Mucosa of descending colon (tissue), 3 donors: Measurements from ENCODE around the gene RTF2. TPM values are rescaled to one million over a fixed set of nuclear protein-coding genes. Genes with fewer than 3 reads are reported as not detected.

Source experiments
- ATAC-seq: fragments of 200-7000 bp; cut with Tn5 transposase; one replicate; pipeline ENCODE4 v1.9.1; 2020; ENCODE audit warnings: mild to moderate bottlenecking, moderate library complexity
- DNase-seq, 3 donors: peaks; one replicate each; pipeline ENCODE4 v3.0.0-alpha.2; 2020
- H3K36me3 ChIP-seq: fragments of 200-600 bp; one replicate; pipeline ENCODE4 v1.8.0; 2021; ENCODE audit warnings: low read depth, mild to moderate bottlenecking
- H3K4me1 ChIP-seq: fragments of 200-600 bp; one replicate; pipeline ENCODE4 v1.8.0; 2021; ENCODE audit warnings: low read depth, mild to moderate bottlenecking
- H3K4me3 ChIP-seq: fragments of 200-600 bp; one replicate; pipeline ENCODE4 v1.8.0; 2021; ENCODE audit warnings: mild to moderate bottlenecking
- H3K9me3 ChIP-seq: fragments of 200-600 bp; one replicate; pipeline ENCODE4 v1.8.0; 2021; ENCODE audit warnings: mild to moderate bottlenecking
- CTCF ChIP-seq: fragments of 200-600 bp; IDR thresholded peaks from one replicate; pipeline ENCODE4 v1.8.0; 2022; ENCODE audit warnings: antibody characterized with exemption, mild to moderate bottlenecking
- intact Hi-C, 2 donors: fragments of 100-400 bp; cut with DNase I in 1 of 2; cut with micrococcal nuclease in 1 of 2; formaldehyde crosslinking; loops; one replicate each; pipeline versions ENCODE4 v1.11.0 to v1.11.1; 2022; cut with DNase I, micrococcal nuclease
- long read RNA-seq, 2 donors: library from polyadenylated mRNA; unstranded; transcript quantifications; one replicate each; pipeline ENCODE4 v2.0.0, GENCODE V29; 2019 to 2021
- total RNA-seq, 3 donors: library from RNA; stranded (reverse); fragmentation: NEBNext Ultra II Directional in 2 of 3; extraction: Animal tissue kit (Norgen Biotek cat#: 25700) in 2 of 3; gene quantifications; one replicate each; pipeline versions ENCODE4 v1.2.1 to v1.2.4, GENCODE V29; 2021 to 2023
- donor health status: DM: no; HTN: no; CAD: no; lungs with moderate emphysema.
- donor health status: DM: no; HTN: no; CAD: no.
- donor health status: DM: no; HTN: yes; CAD: no.

Gene RTF2, protein sequence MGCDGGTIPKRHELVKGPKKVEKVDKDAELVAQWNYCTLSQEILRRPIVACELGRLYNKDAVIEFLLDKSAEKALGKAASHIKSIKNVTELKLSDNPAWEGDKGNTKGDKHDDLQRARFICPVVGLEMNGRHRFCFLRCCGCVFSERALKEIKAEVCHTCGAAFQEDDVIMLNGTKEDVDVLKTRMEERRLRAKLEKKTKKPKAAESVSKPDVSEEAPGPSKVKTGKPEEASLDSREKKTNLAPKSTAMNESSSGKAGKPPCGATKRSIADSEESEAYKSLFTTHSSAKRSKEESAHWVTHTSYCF
- 10 to 100 TPM; 74.5 to 87.0 (median 76.4) TPM for total RNA-seq
- long read RNA-seq, donor 1, transcript RTF2-202 (9 exons, 2,212 nt) = major isoform, 152 of 173 reads
- long read RNA-seq, donor 1, transcript RTF2-203 (8 exons, 1,572 nt) = minor isoform, 9 of 173 reads
- long read RNA-seq, donor 1, partial matches to known transcripts = 4 of 173 reads
- long read RNA-seq, donor 1, other reads (novel, unspliced or antisense) = 7 of 173 reads
- long read RNA-seq, donor 2, transcript RTF2-202 (9 exons, 2,212 nt) = major isoform, 110 of 125 reads
- long read RNA-seq, donor 2, partial matches to known transcripts = 8 of 125 reads
- long read RNA-seq, donor 2, other reads (novel, unspliced or antisense) = 6 of 125 reads

GRCh38 chr20:56468316-56469076 lies at the start of gene RTF2:
Gene RTF2, plus strand, starts transcription at chr20:56468627. Its CDS starts 71 bp downstream, at chr20:56468698.
- TF ChIP-seq CTCF = no peak
- H3K4me3 ChIP-seq = peak within 1 kb of the TSS; percentile 72
- peaks cover 17% of the 10 kb centered on the region for H3K4me1 ChIP-seq
- H3K36me3 ChIP-seq = peaks cover 1% of the 10 kb centered on the region
- DNase-seq = peak; percentile 94 to 97 (median 96)
- intact Hi-C loops = no loop called here
- peak; percentile 100 for ATAC-seq
- H3K9me3 ChIP-seq = no peaks in the 10 kb centered on the region

GRCh38 chr20:56420028-56420427 lies 48.4 kb upstream of the RTF2 start:
- ATAC-seq (no peak), DNase-seq (no peak)
- no peak overlapping the region for H3K4me3 ChIP-seq
- TF ChIP-seq CTCF = no peak
- H3K9me3 ChIP-seq = no peaks in the 10 kb centered on the region
- H3K36me3 ChIP-seq = no peaks in the 10 kb centered on the region
- intact Hi-C loops = no loop called here
- H3K4me1 ChIP-seq = no peaks in the 10 kb centered on the region

- ATAC-seq (no peak), DNase-seq (no peak)
- Histone ChIP-seq H3K4me3 (no peak overlapping the region), H3K9me3 (no peaks in the 10 kb centered on the region), H3K4me1 (no peaks in the 10 kb centered on the region), H3K36me3 (no peaks in the 10 kb centered on the region)
- intact Hi-C loops = no loop called here
- no peak for TF ChIP-seq CTCF
Observed at GRCh38 chr20:56420940-56421688, 47.3 kb upstream of the RTF2 start.

DNA sequence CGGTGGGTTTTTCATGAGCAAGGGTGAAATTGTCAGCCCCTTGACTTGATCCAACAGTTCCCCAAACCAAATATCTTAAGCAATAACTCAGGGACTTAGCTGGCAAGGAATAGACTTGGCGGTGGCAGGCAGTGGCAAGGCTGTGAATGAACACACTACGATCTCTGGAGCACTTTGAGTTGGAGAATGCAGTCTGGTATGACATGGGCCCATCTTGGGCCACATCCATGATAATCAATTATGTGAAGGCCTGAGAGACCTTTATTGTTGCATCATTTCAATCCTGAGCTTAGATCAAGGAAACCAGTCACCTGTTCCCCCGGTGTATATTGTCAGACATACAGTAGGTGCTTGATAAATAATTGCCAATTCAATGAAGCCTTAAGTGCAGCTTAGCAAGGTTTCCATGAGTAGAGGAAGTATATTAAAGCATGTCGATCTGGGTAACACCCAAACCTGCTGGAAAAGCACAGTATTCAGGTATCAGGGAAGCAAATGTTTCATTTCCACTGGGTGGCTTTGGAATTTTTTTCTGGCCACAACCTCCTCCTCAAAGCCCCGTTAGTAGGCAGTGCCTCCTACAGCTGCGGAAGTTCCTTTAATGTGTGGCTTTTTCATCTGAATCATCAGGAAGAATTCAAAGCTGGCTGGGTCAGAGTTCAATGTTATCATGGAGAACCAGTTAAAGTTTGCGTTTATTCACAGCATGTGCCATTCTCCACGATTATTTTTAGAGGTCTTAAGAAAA lies 46.2 kb upstream of the RTF2 start:
- ATAC-seq = peak; percentile 38
- intact Hi-C loops = no loop called here
- DNase-seq = no peak
- no peak for TF ChIP-seq CTCF
- no peak overlapping the region for H3K4me3 ChIP-seq
- no peaks in the 10 kb centered on the region for H3K36me3 ChIP-seq
- H3K4me1 ChIP-seq = no peaks in the 10 kb centered on the region
- no peaks in the 10 kb centered on the region for H3K9me3 ChIP-seq

- no peak for TF ChIP-seq CTCF
- intact Hi-C loops = no loop called here
- no peak for DNase-seq
Observed at GRCh38 chr20:56422824-56423189, 45.6 kb upstream of the RTF2 start.

More at GRCh38 chr20:56422824-56423189, 45.6 kb upstream of the RTF2 start:
- no peaks in the 10 kb centered on the region for H3K4me1 ChIP-seq
- ATAC-seq = no peak
- H3K36me3 ChIP-seq = no peaks in the 10 kb centered on the region
- H3K4me3 ChIP-seq = no peak overlapping the region
- no peaks in the 10 kb centered on the region for H3K9me3 ChIP-seq
